CD4-positive, alpha-beta T cell treated with Interleukin-12 subunit alpha and Interleukin-12 subunit beta, for 1 hour (primary cell): ENCODE measurements around the gene SPINK4.
A peak's percentile ranks its signal among the peaks of the same experiment; 100 is the strongest.

Experiments
- DNase-seq: peaks from one replicate; pipeline ENCODE4 v3.0.0-alpha.2; 2020

SPINK4 gene

GRCh38 chr9:33294670-33295432 lies 54.9 kb downstream of the SPINK4 start:
- DNase-seq: no peak

- no peak for DNase-seq
Measured at GRCh38 chr9:33295571-33295970, 55.6 kb downstream of the SPINK4 start.

DNA sequence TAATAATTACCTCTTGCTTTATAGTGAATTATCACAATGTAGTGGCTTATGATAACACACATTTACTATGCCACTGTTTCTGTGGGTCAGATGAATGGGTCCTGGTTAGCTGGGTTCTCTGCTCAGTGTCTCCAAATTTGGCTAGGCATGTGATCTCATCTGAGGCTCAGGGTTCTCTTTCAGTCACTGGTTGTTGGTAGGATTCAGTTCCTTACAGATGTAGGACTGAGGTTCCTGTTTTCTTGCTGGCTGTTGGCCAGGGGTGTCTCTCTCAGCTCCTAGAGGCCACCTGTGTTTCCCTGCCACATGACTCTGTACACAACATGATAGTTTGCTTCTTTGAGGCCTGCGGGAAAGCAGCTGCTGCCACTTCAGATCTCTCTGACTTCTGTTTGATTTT lies 57.5 kb downstream of the SPINK4 start:
- DNase-seq: peak; percentile 28
